GM12873 (cell line): ENCODE results near the gene FGF8.

Source experiments
- TF ChIP-seq, protein P1 (sequence below): IDR thresholded peaks from 2 replicates; pipeline ENCODE4 v1.5.1; 2012; ENCODE audit warnings: low read depth, mild to moderate bottlenecking, moderate library complexity, low read length, control low read depth; ENCODE audit not compliant: insufficient read depth; ENCODE audit errors: missing control alignments

Gene FGF8

DNA sequence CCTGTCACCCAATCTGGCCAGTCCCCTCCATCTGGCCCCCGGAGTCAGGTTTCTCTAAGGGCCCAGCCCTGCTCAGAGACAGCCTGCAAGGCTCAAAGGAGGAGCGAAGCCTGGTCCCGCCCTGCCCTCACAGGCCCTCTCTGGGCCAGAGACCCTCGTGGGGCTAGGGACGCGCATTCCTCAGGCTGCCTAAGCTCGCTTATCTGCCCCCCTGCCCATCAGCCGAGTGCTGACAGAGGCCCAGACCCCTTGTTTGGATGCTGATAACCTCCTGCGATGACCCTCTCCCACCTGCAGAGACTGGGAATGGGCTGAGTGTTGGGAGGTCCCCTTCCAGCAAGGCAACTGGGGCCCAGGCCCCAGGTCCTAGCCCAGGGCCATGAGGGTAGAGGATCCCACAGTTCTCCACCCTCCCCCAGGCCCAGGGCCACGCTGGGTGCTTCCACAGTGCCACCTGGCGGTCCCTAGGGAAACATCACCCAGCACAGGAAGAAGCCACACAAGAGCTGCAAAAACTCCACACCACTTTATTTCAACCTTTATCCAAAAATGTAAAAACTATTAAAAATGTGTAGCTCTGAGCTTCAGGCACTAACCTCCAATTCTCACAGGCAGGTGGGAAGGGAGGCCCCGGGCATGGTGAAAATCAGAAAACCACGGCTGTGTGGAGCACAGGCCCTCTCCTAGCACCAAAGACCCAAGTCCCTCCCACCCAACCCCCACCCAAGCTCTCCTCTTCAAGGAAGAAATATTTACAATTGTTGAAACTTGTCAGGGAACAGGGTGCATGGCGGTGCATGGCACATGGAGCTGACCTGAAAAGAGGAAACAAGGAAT lies 5.1 kb upstream of the FGF8 start:
- TF ChIP-seq, protein P1, sequence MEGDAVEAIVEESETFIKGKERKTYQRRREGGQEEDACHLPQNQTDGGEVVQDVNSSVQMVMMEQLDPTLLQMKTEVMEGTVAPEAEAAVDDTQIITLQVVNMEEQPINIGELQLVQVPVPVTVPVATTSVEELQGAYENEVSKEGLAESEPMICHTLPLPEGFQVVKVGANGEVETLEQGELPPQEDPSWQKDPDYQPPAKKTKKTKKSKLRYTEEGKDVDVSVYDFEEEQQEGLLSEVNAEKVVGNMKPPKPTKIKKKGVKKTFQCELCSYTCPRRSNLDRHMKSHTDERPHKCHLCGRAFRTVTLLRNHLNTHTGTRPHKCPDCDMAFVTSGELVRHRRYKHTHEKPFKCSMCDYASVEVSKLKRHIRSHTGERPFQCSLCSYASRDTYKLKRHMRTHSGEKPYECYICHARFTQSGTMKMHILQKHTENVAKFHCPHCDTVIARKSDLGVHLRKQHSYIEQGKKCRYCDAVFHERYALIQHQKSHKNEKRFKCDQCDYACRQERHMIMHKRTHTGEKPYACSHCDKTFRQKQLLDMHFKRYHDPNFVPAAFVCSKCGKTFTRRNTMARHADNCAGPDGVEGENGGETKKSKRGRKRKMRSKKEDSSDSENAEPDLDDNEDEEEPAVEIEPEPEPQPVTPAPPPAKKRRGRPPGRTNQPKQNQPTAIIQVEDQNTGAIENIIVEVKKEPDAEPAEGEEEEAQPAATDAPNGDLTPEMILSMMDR = peak; percentile 94

GRCh38 chr10:101780187-101780817 lies 4.4 kb upstream of the FGF8 start:
- TF ChIP-seq, protein P1 = no peak

DNA sequence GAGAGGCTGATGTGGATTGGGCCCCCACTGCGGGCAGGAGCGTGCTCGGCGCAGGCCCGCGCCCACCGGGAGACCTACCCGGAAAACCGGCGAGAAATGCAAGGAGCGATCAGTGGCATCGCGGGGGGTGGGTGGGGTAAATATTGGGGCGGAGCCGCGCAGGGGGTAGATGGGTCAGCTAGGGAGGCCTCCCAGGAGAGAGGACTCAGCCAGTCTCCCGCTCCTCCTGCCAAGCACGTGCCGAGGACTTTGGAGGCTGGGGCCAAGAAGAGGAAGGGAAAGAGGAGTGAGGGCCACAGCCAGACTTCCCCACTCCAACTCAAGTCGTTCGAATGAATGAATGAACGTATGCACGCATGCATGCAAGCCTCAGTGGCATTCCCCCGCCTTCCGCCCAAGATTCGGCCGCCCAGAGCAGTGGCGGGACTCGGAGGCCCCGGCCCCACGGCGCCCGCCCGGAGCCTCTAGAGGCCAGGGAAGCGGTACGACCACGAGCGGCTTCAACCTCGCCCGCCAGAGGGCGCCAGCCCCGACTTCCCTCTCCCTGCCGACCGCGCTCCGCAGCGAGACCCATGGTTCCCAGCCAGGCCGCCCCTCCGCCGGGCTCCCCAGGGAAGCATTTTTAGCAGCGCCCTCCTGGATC lies 3.8 kb upstream of the FGF8 start:
- TF ChIP-seq, protein P1 = peak; percentile 92

GRCh38 chr10:101778781-101779543 lies 3.0 kb upstream of the FGF8 start:
- TF ChIP-seq, protein P1 = no peak

GRCh38 chr10:101778151-101778780 lies 2.4 kb upstream of the FGF8 start:
- TF ChIP-seq, protein P1 = no peak

- TF ChIP-seq, protein P1 = no peak
Measured at GRCh38 chr10:101777619-101778145, 1.8 kb upstream of the FGF8 start.
